ENCODE results near the gene SFTPA2.
"Not testable (repeated sequence)": the region's sequence is repeated elsewhere in the genome, so short reads cannot be mapped to it uniquely, and the experiment has no call there.

SFTPA2 gene

DNA sequence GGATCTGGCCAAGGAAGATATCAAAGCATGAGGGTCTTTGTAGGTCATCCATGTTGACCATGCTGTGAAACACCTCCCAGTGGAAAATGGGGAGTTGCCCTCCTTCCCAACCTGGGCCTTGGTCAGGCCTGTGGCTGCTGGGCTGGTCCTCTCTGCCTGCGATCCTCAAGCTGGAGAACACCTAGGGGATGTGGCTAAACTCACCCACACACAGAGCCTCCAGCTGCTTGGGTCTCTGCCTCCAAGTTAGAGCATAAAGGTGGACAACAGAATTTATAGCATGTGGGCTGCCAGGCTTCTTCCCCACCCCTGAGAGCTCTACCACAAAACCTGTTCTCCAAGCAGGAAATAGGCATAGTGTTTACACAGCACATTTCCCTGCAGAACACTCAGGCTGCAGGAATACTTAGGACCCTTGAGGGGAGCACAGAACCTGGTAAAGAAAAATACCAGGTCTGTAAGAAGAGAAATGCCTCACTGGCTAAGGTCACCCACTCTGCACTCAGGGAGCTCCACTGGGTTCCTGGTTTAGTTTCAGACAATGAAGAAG is at the start of gene SFTPA2:
Gene SFTPA2, minus strand, starts transcription at position 248 of the 550 bp plus-strand sequence. CDS start 924 bp downstream, outside the sequence.
- Histone ChIP-seq H3K4me1 (ENCODE audit: control insufficient read depth, insufficient read depth, low read length, unreplicated experiment) (no peaks in the 10 kb centered on the region), H3K27me3 (ENCODE audit: insufficient read depth, low read length) (peaks cover 32% of the 10 kb centered on the region), H3K4me3 (ENCODE audit: low read depth, low read length) (no peak within 1 kb of the TSS), H3K27ac (ENCODE audit: low read depth, low read length) (no peak within 1 kb of the TSS), H2AFZ (ENCODE audit: low read length, unreplicated experiment) (no peak within 1 kb of the TSS), H3K36me3 (ENCODE audit: insufficient read depth, low read length) (no peaks in the 10 kb centered on the region), H3K79me2 (ENCODE audit: control insufficient read depth, insufficient read depth, low read length, unreplicated experiment) (no peaks in the 10 kb centered on the region)

DNA sequence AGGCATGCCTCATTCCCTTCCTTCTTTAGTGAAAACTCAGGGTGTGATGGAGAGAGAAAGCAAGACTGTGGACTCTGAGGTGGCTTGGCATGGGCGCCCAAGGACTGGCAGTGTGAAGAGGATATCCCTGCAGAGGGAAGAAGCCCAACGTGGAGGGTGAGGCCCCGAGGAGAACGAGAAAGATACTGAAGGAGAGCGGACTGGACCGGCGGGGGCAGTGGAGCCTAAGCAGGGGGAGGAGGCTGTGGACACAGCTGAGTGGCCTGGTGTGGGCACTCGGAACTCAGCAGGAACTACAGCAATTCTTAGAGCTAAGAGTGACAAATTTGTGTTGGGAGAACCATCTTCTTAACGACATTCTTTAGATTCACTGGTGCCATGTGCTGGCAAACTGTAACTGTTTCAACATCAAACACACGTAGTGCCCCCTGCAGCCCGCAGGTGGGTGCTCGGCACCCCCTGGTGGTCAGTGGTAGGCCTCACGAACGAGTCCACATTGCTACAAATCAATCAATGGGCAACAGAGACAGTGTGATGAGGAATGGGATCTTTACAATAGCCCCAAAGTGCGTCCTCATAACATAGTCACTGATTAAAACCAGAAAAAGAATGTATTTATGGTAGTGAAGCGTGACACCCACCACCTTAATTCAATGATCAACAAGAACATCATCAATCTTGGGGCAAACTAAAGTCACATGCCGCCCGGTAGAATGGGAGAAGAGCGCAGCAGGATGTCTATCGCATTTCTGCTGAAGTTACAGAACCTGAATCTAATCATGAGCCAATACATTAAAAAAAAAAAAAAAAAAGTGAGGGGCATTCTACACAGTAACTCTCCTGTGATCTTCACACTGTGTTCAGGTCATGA is 48.5 kb upstream of the SFTPA2 start:
- Histone ChIP-seq H3K4me3 (ENCODE audit: low read depth, low read length) (no peak overlapping the region), H3K27ac (ENCODE audit: low read depth, low read length) (no peak overlapping the region), H3K79me2 (ENCODE audit: control insufficient read depth, insufficient read depth, low read length, unreplicated experiment) (no peaks in the 10 kb centered on the region), H3K36me3 (ENCODE audit: insufficient read depth, low read length) (no peaks in the 10 kb centered on the region), H2AFZ (ENCODE audit: low read length, unreplicated experiment) (no peak overlapping the region), H3K27me3 (ENCODE audit: insufficient read depth, low read length) (peaks cover 46% of the 10 kb centered on the region), H3K4me1 (ENCODE audit: control insufficient read depth, insufficient read depth, low read length, unreplicated experiment) (no peaks in the 10 kb centered on the region)

DNA sequence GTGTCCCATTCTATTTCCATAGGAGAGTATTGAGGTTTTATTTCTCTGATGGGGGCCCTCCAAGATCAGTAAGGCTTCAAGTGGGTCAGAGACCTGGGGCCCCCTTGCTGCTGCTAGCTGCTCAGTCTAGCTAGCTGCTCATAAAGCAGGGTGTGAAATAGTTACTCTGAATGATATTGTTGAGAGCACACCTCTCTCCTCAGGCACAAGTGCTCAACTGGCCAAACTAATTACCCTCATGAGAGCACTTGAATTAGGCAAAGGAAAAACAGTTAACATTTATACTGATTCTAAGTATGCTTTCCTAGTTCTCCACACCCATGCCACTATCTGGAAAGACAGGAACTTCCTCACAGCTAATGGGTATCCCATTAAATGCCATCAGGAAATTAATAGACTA is 45.1 kb upstream of the SFTPA2 start:
- H2AFZ ChIP-seq (ENCODE audit: low read length, unreplicated experiment) = no peak overlapping the region
- H3K27me3 ChIP-seq (ENCODE audit: insufficient read depth, low read length) = peaks cover 77% of the 10 kb centered on the region
- H3K4me3 ChIP-seq (ENCODE audit: low read depth, low read length) = no peak overlapping the region
- H3K27ac ChIP-seq (ENCODE audit: low read depth, low read length) = no peak overlapping the region
- no peaks in the 10 kb centered on the region for H3K36me3 ChIP-seq (ENCODE audit: insufficient read depth, low read length)
- no peaks in the 10 kb centered on the region for H3K79me2 ChIP-seq (ENCODE audit: control insufficient read depth, insufficient read depth, low read length, unreplicated experiment)
- no peaks in the 10 kb centered on the region for H3K4me1 ChIP-seq (ENCODE audit: control insufficient read depth, insufficient read depth, low read length, unreplicated experiment)

DNA sequence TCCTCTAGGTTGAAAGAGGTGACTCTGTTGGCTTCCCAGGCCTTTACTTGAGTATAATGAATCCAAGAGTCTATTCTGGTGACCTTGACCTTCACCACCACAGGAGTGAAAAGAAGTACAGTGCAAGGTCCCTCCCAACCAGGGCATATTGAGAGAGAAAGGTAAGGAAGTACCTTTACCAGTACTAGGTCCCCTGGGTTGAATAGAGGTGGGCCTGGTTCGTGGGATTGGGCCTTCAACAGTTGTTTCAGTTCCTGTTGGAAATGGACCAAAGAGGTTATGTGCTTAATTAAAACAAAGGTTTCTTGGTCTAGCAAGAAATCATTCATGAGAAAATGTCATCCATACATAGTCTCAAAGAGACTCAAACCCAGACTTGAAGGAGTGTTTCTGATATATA is 44.1 kb upstream of the SFTPA2 start:
- Histone ChIP-seq H3K79me2 (ENCODE audit: control insufficient read depth, insufficient read depth, low read length, unreplicated experiment) (no peaks in the 10 kb centered on the region), H3K27me3 (ENCODE audit: insufficient read depth, low read length) (peaks cover 85% of the 10 kb centered on the region)

DNA sequence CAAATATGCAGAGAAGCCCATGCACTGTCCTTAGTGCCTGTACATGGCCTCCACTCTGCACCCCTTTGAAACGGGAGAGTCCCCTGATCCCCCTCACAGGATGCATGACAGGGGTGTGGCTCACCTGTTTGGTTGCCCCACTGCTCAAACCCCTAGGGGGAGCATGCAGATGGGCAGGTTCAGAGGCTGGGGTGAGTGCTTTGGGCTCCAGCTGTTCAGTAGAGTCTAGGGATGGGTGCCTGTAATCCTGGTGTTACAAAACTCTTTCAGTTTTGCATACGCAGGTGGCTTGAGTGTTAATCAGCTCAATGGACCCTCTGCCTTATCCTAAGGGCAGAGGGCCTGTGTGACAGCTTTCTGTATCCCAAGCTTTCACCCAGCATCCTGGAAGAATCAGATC is 42.7 kb upstream of the SFTPA2 start:
- Histone ChIP-seq H3K4me3 (ENCODE audit: low read depth, low read length) (no peak overlapping the region), H3K27ac (ENCODE audit: low read depth, low read length) (no peak overlapping the region), H3K27me3 (ENCODE audit: insufficient read depth, low read length) (peaks cover 90% of the 10 kb centered on the region), H2AFZ (ENCODE audit: low read length, unreplicated experiment) (no peak overlapping the region), H3K4me1 (ENCODE audit: control insufficient read depth, insufficient read depth, low read length, unreplicated experiment) (no peaks in the 10 kb centered on the region), H3K79me2 (ENCODE audit: control insufficient read depth, insufficient read depth, low read length, unreplicated experiment) (no peaks in the 10 kb centered on the region), H3K36me3 (ENCODE audit: insufficient read depth, low read length) (no peaks in the 10 kb centered on the region)

More for the DNA sequence above, 44.1 kb upstream of the SFTPA2 start:
- Histone ChIP-seq H3K4me1 (ENCODE audit: control insufficient read depth, insufficient read depth, low read length, unreplicated experiment) (no peaks in the 10 kb centered on the region), H3K27ac (ENCODE audit: low read depth, low read length) (no peak overlapping the region), H2AFZ (ENCODE audit: low read length, unreplicated experiment) (no peak overlapping the region), H3K36me3 (ENCODE audit: insufficient read depth, low read length) (no peaks in the 10 kb centered on the region), H3K4me3 (ENCODE audit: low read depth, low read length) (no peak overlapping the region)

DNA sequence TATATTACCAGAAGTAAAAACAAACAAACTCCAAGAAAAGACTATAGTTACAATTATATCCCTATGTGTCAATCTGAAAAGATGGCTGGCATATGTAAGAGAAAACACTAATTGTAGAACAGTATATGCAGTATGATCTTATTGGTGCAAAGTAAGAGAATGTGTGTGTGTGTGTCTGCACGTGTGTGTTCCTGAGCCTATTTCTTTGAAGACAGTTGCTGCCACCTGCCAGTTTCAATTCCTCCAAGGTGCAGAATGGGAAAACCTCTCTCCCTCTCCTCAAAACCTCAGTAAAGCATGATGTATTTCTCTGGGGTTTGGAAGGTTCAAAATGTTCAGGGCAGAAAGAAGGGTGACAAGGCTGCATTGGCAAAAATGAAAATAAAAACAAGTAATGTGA is 41.7 kb upstream of the SFTPA2 start:
- Histone ChIP-seq H3K4me3 (ENCODE audit: low read depth, low read length) (no peak overlapping the region), H3K27ac (ENCODE audit: low read depth, low read length) (no peak overlapping the region), H3K36me3 (ENCODE audit: insufficient read depth, low read length) (no peaks in the 10 kb centered on the region)

DNA sequence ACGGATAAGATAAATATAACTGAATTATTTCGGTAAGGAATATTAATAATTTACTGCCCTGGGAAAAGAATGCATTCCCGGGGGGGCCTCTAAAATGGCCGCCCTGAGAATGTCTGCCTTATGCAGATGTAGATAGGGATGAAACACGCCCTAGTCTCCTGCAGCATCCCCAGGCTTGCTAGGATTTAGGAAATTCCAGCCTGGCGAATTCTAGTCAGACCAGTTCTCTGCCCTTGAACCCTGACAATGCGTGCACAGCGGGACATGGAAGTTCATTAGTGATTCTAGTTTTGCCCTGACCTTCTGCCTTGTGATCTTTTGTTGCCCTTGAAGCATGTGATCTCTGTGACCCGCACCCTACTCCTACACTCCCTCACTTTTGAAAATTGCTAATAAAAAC is 39.4 kb upstream of the SFTPA2 start:
- H3K36me3 ChIP-seq (ENCODE audit: insufficient read depth, low read length); H3K79me2 ChIP-seq (ENCODE audit: control insufficient read depth, insufficient read depth, low read length, unreplicated experiment); H3K4me3 ChIP-seq (ENCODE audit: low read depth, low read length); H3K4me1 ChIP-seq (ENCODE audit: control insufficient read depth, insufficient read depth, low read length, unreplicated experiment); H2AFZ ChIP-seq (ENCODE audit: low read length, unreplicated experiment); H3K27ac ChIP-seq (ENCODE audit: low read depth, low read length): not testable (repeated sequence)
- H3K27me3 ChIP-seq (ENCODE audit: insufficient read depth, low read length) = peaks cover 90% of the 10 kb centered on the region

More for the DNA sequence above, 41.7 kb upstream of the SFTPA2 start:
- Histone ChIP-seq H3K79me2 (ENCODE audit: control insufficient read depth, insufficient read depth, low read length, unreplicated experiment) (no peaks in the 10 kb centered on the region), H3K4me1 (ENCODE audit: control insufficient read depth, insufficient read depth, low read length, unreplicated experiment) (no peaks in the 10 kb centered on the region), H3K27me3 (ENCODE audit: insufficient read depth, low read length) (peaks cover 91% of the 10 kb centered on the region), H2AFZ (ENCODE audit: low read length, unreplicated experiment) (no peak overlapping the region)

DNA sequence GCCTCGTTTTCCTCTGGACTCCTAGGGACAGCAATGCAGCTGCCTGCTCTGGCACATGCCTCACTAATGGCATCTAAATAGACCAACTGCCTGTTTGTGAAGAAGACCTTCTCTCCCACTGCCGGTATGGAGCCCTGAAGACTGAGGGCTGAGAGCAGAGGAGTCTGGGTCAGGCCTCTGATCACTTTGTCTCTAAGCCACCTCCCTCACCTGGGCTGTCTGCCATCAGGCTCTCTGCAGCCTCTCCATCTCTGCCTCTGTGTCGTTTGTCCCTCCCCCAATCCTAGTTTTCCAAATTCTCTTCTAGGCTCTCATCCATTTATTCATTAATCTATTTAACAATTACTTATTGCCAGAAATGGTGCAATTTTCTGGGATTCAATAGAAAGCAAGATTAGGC is 35.3 kb upstream of the SFTPA2 start:
- Histone ChIP-seq H3K4me3 (ENCODE audit: low read depth, low read length) (no peak overlapping the region), H3K27me3 (ENCODE audit: insufficient read depth, low read length) (peaks cover 72% of the 10 kb centered on the region), H3K4me1 (ENCODE audit: control insufficient read depth, insufficient read depth, low read length, unreplicated experiment) (no peaks in the 10 kb centered on the region), H3K27ac (ENCODE audit: low read depth, low read length) (no peak overlapping the region), H3K79me2 (ENCODE audit: control insufficient read depth, insufficient read depth, low read length, unreplicated experiment) (no peaks in the 10 kb centered on the region), H2AFZ (ENCODE audit: low read length, unreplicated experiment) (no peak overlapping the region), H3K36me3 (ENCODE audit: insufficient read depth, low read length) (no peaks in the 10 kb centered on the region)

DNA sequence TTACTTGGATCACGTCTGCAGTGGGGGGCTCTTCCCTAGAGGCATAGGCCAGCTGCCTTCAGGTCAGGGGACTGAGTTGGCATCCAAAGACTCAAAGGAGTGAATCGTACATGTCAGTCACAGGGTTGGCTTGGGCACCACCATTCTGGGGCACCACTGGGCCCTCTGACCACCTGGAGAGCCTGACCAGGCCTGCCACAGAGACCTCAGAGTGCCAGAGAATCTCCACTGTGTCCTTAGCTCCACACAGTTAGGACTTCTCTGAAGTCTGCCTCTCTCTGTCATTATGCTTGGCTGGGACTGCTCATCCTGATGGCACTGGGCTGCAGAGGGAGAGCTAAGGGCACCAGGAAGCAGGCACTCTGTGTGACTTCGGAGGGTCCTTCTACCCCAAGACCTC is 34.4 kb upstream of the SFTPA2 start:
- not testable (repeated sequence) for H2AFZ ChIP-seq (ENCODE audit: low read length, unreplicated experiment); H3K79me2 ChIP-seq (ENCODE audit: control insufficient read depth, insufficient read depth, low read length, unreplicated experiment); H3K4me3 ChIP-seq (ENCODE audit: low read depth, low read length); H3K4me1 ChIP-seq (ENCODE audit: control insufficient read depth, insufficient read depth, low read length, unreplicated experiment); H3K27ac ChIP-seq (ENCODE audit: low read depth, low read length); H3K36me3 ChIP-seq (ENCODE audit: insufficient read depth, low read length)
- H3K27me3 ChIP-seq (ENCODE audit: insufficient read depth, low read length) = peaks cover 68% of the 10 kb centered on the region

DNA sequence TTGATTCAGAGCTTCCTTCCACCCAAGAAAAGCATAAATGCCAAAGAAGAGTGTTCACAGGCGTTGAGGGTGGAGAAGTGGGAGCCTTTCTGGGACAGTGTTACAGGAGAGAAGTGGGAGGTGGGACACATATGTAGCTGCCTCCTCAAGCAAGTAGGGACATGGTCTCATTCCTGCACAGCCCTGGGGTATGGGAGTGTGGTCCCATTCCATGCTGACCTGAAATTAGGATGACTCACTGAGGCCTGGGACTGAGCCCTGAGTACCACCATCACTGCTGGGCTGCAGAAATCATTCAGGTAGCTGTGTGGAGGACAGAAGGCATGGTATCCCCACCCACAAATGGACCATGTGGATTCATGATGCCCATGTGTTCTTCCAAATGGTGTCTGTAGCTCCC is 33.2 kb upstream of the SFTPA2 start:
- no peak overlapping the region for H3K27ac ChIP-seq (ENCODE audit: low read depth, low read length)
- no peak overlapping the region for H2AFZ ChIP-seq (ENCODE audit: low read length, unreplicated experiment)
- no peaks in the 10 kb centered on the region for H3K36me3 ChIP-seq (ENCODE audit: insufficient read depth, low read length)
- no peaks in the 10 kb centered on the region for H3K4me1 ChIP-seq (ENCODE audit: control insufficient read depth, insufficient read depth, low read length, unreplicated experiment)
- H3K4me3 ChIP-seq (ENCODE audit: low read depth, low read length) = no peak overlapping the region
- H3K27me3 ChIP-seq (ENCODE audit: insufficient read depth, low read length) = peaks cover 65% of the 10 kb centered on the region
- H3K79me2 ChIP-seq (ENCODE audit: control insufficient read depth, insufficient read depth, low read length, unreplicated experiment) = no peaks in the 10 kb centered on the region

DNA sequence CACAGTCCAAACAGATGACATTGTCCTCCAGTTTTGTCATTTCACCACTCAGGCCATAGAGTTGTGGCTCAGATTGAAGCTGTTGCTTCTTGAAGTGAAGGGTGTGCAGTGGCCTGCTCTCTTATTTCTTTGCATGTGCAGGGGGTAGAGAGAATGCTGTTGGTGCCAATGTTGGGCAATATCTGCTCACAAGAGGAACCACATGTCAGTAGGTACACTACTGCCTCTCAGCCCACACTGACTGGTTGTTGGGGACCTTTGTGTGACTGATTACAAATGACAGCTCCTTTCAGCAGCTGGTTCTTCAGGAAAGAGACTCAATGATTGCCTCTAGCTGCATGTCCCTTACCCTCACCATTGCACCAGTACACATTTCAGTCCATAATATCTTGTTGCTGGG is 28.6 kb upstream of the SFTPA2 start:
- H3K4me1 ChIP-seq (ENCODE audit: control insufficient read depth, insufficient read depth, low read length, unreplicated experiment) = no peaks in the 10 kb centered on the region
- H3K4me3 ChIP-seq (ENCODE audit: low read depth, low read length) = no peak overlapping the region
- no peak overlapping the region for H2AFZ ChIP-seq (ENCODE audit: low read length, unreplicated experiment)
- H3K27ac ChIP-seq (ENCODE audit: low read depth, low read length) = no peak overlapping the region
- no peaks in the 10 kb centered on the region for H3K36me3 ChIP-seq (ENCODE audit: insufficient read depth, low read length)
- H3K27me3 ChIP-seq (ENCODE audit: insufficient read depth, low read length) = peaks cover 65% of the 10 kb centered on the region
- no peaks in the 10 kb centered on the region for H3K79me2 ChIP-seq (ENCODE audit: control insufficient read depth, insufficient read depth, low read length, unreplicated experiment)
